ENCODE data around the gene PLCB4. TPM values are rescaled to one million over a fixed set of nuclear protein-coding genes. Genes with fewer than 3 reads are reported as not detected.

PLCB4 gene
- total RNA-seq, 2 experiments from 2014 or later: 0.06 TPM; not detected in 1

- Mint-ChIP-seq H3K27ac (no peak overlapping the region), H3K4me3 (no peak overlapping the region), H3K36me3 (ENCODE audit: low read depth) (no peaks in the 10 kb centered on the region), H3K4me1 (ENCODE audit: low read depth) (no peaks in the 10 kb centered on the region), H3K27me3 (no peaks in the 10 kb centered on the region), H3K9me3 (no peaks in the 10 kb centered on the region)
- Histone ChIP-seq H3K36me3 (ENCODE audit: insufficient read depth, low read length) (no peaks in the 10 kb centered on the region), H3K9me3 (ENCODE audit: control insufficient read depth in 1 of 2, insufficient read depth in 1 of 2, low read length in 2 of 2) (no peaks in the 10 kb centered on the region), H3K4me3 (ENCODE audit: low read length) (no peak overlapping the region), H3K27me3 (ENCODE audit: control insufficient read depth in 1 of 2, insufficient read depth in 2 of 2, low read length in 2 of 2) (no peaks in the 10 kb centered on the region), H3K4me1 (ENCODE audit: insufficient read depth, low read length) (no peaks in the 10 kb centered on the region), H3K27ac (ENCODE audit: low read depth in 1 of 2, low read length in 2 of 2) (no peak overlapping the region)
- intact Hi-C loops (cut with DNase I, micrococcal nuclease): no loop called here
- CTCF ChIA-PET: no interaction called here
- no peak for DNase-seq
- TF ChIP-seq CTCF (IDR thresholded peaks at IDR 0.05): no peak
- ATAC-seq (ENCODE audit: poor library complexity): no peak
- POLR2A ChIA-PET: no interaction called here
Measured at GRCh38 chr20:9306521-9306920, 237.6 kb downstream of the PLCB4 start.

GRCh38 chr20:9308056-9308455, 239.2 kb downstream of the PLCB4 start:
- Mint-ChIP-seq H3K4me1 (ENCODE audit: low read depth) (no peaks in the 10 kb centered on the region), H3K9me3 (no peaks in the 10 kb centered on the region), H3K27ac (no peak overlapping the region), H3K27me3 (no peaks in the 10 kb centered on the region), H3K4me3 (no peak overlapping the region), H3K36me3 (ENCODE audit: low read depth) (no peaks in the 10 kb centered on the region)
- Histone ChIP-seq H3K36me3 (ENCODE audit: insufficient read depth, low read length) (no peaks in the 10 kb centered on the region), H3K4me3 (ENCODE audit: low read length) (no peak overlapping the region), H3K4me1 (ENCODE audit: insufficient read depth, low read length) (no peaks in the 10 kb centered on the region), H3K27ac (ENCODE audit: low read depth in 1 of 2, low read length in 2 of 2) (no peak overlapping the region), H3K9me3 (ENCODE audit: control insufficient read depth in 1 of 2, insufficient read depth in 1 of 2, low read length in 2 of 2) (no peaks in the 10 kb centered on the region), H3K27me3 (ENCODE audit: control insufficient read depth in 1 of 2, insufficient read depth in 2 of 2, low read length in 2 of 2) (no peaks in the 10 kb centered on the region)
- ChIA-PET POLR2A (no interaction called here), CTCF (no interaction called here)
- intact Hi-C loops (cut with DNase I, micrococcal nuclease): no loop called here
- no peak for ATAC-seq (ENCODE audit: poor library complexity)
- no peak for DNase-seq
- no peak for TF ChIP-seq CTCF (IDR thresholded peaks at IDR 0.05)

GRCh38 chr20:9311132-9311531, 242.2 kb downstream of the PLCB4 start:
- H3K36me3 Mint-ChIP-seq (ENCODE audit: low read depth): no peaks in the 10 kb centered on the region

More at GRCh38 chr20:9311132-9311531, 242.2 kb downstream of the PLCB4 start:
- Mint-ChIP-seq H3K27me3 (no peaks in the 10 kb centered on the region), H3K4me1 (ENCODE audit: low read depth) (no peaks in the 10 kb centered on the region), H3K9me3 (no peaks in the 10 kb centered on the region), H3K27ac (no peak overlapping the region), H3K4me3 (no peak overlapping the region)
- intact Hi-C loops (cut with DNase I, micrococcal nuclease): no loop called here
- no peak for ATAC-seq (ENCODE audit: poor library complexity)
- no peak for TF ChIP-seq CTCF (IDR thresholded peaks at IDR 0.05)
- no peak overlapping the region for H3K27ac ChIP-seq (ENCODE audit: low read depth in 1 of 2, low read length in 2 of 2)
- H3K36me3 ChIP-seq (ENCODE audit: insufficient read depth, low read length): no peaks in the 10 kb centered on the region
- CTCF ChIA-PET: no interaction called here
- no peaks in the 10 kb centered on the region for H3K4me1 ChIP-seq (ENCODE audit: insufficient read depth, low read length)
- POLR2A ChIA-PET: no interaction called here
- no peaks in the 10 kb centered on the region for H3K27me3 ChIP-seq (ENCODE audit: control insufficient read depth in 1 of 2, insufficient read depth in 2 of 2, low read length in 2 of 2)
- H3K4me3 ChIP-seq (ENCODE audit: low read length): no peak overlapping the region
- DNase-seq: no peak
- peaks cover 0 to 3% of the 10 kb centered on the region in 2 experiments for H3K9me3 ChIP-seq (ENCODE audit: control insufficient read depth in 1 of 2, insufficient read depth in 1 of 2, low read length in 2 of 2)

Measured in CD4-positive, alpha-beta T cell (primary cell).